ENCODE results near the gene KRTAP21-2.
"Not testable (repeated sequence)": the region's sequence is repeated elsewhere in the genome, so short reads cannot be mapped to it uniquely, and the experiment has no call there.

Gene KRTAP21-2

GRCh38 chr21:30747159-30747558 is at the start of gene KRTAP21-2:
TSS of gene KRTAP21-2 (minus strand) at chr21:30747259. CDS start at chr21:30747202, 57 bp downstream.
- no peak for DNase-seq

GRCh38 chr21:30793581-30794314 is 46.7 kb upstream of the KRTAP21-2 start:
- no peak for DNase-seq

- no peak for DNase-seq
Observed at GRCh38 chr21:30779249-30779648, 32.2 kb upstream of the KRTAP21-2 start.

- DNase-seq: no peak
Observed at GRCh38 chr21:30769724-30770431, 22.8 kb upstream of the KRTAP21-2 start.

GRCh38 chr21:30760776-30761175 is 13.7 kb upstream of the KRTAP21-2 start:
- no peak for DNase-seq

- DNase-seq: no peak
Observed at GRCh38 chr21:30758306-30758705, 11.2 kb upstream of the KRTAP21-2 start.

DNA sequence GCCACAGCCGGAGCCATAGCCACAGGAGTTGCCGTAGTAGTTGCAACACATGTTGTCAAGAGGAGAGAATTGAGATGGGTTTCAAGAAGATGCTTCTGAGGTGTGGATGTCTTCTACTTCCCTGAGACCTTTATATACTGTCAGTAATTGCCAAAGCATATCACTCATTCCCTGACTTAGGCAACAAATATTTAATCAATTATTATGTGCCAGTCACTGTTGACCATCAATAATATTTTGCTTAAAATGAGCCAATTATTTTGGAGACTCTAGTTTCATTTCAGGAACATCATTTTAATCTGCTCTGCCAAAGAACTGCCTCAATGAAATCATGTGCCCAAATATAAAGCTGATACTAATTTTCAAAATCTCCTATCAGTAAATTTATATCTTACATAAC is 8.3 kb upstream of the KRTAP21-2 start, which contains the start of gene KRTAP21-1:
Gene KRTAP21-1 (minus strand): TSS at position 101 of the 400 bp plus-strand sequence. CDS start 50 bp downstream, at position 51.
- not testable (repeated sequence) for DNase-seq

- DNase-seq: no peak
Observed at GRCh38 chr21:30740462-30740861, 6.6 kb downstream of the KRTAP21-2 start.

DNA sequence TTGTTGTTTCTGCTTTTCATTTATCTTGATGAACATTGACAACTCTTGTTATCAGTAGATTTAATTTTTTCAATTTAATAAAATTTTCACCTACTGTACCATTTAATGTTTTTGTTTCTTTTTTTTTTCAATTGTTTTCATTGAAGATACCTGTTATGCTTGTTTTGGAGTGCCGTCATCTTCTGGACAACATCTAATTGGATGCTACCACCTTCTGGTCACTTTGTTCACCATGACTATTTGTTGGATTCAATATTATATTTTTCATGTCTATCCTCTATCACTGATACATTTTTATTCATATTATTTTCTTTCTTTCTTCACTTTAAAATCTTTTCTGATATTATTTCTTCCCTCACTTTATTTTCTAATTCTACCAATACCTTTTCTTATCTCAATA is 14.0 kb downstream of the KRTAP21-2 start:
- no peak for DNase-seq

- DNase-seq: no peak
Observed at GRCh38 chr21:30726726-30727125, 20.3 kb downstream of the KRTAP21-2 start.

GRCh38 chr21:30719401-30719800 is 27.7 kb downstream of the KRTAP21-2 start:
- DNase-seq: peak in 1 of 2 experiments; percentile 3

GRCh38 chr21:30718239-30718909 is 28.7 kb downstream of the KRTAP21-2 start, which contains the start of gene KRTAP21-3:
TSS of gene KRTAP21-3 (minus strand) at chr21:30718777. CDS start at chr21:30718759, 18 bp downstream.
- peak in 1 of 2 experiments; percentile 7 for DNase-seq

DNA sequence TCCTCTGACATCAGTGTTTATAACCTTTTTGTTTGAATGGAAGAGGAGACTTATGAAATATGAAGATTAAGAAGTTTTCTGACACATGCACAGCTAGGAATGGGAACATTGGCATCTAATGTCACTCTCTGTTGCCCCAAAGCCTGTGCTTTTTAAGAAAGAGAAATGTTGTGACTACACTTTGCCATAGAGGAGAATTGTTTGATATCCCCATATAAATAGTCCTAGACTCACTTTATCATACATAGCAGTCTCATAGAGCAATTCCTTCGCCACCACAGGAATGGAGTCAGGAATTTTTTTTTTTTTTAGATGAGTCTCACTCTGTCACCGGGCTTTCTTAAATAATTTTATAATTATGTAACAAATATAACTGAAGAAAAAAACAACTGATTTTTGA is 30.0 kb downstream of the KRTAP21-2 start:
- no peak for DNase-seq

DNA sequence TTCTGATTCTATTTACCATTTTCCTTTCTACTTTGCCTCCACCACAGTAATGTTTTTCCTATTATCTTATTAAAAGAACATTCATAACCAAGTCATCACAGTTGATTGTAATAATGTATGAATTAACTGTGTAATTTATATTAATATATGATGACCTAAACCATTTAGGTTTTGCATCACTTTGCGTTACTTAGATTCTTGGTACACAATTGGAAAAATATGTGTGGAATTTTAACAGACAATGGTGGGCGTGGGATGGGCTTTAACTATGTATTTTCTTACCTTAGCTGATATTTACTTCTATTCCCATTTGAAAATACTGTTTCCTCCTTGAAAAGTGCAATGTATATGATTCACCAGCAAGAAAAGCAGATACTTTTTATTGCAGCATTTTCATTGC is 32.1 kb downstream of the KRTAP21-2 start:
- no peak for DNase-seq

GRCh38 chr21:30714456-30714855 is 32.6 kb downstream of the KRTAP21-2 start:
- DNase-seq: no peak

GRCh38 chr21:30713766-30714165 is 33.3 kb downstream of the KRTAP21-2 start:
- DNase-seq: no peak

- peak; percentile 16 to 27 for DNase-seq
Observed at GRCh38 chr21:30710499-30710898, 36.6 kb downstream of the KRTAP21-2 start.

GRCh38 chr21:30707409-30707808 is 39.6 kb downstream of the KRTAP21-2 start:
- DNase-seq: no peak

All from activated CD4-positive, alpha-beta T cell treated with anti-CD3 and anti-CD28 coated beads, Interleukin-2, amount 50 U/mL, for 48 hours (primary cell).